A549 (cell line): Measurements from ENCODE around the gene COX19. TPM values are rescaled to one million over a fixed set of nuclear protein-coding genes. Genes with fewer than 3 reads are reported as not detected.
A peak's percentile ranks its signal among the peaks of the same experiment; 100 is the strongest.

Experiments used
- ATAC-seq, 2 experiments: fragments of 200-7000 bp in 1 of 2; fragments of >200 bp in 1 of 2; cut with Nextera tagmentation in 1 of 2; cut with Tn5 transposase in 1 of 2; 3 replicates each; pipeline versions ENCODE4 v1.8.0 to v1.9.1; 2018 to 2020; ENCODE audit warnings: mild to moderate bottlenecking in 1 of 2, moderate library complexity in 1 of 2
- CTCF ChIA-PET: fragments of 300-600 bp; sonication (Branson Sonifier 250); formaldehyde crosslinking; extraction: SDS; loops from one replicate; lab custom pipeline; 2021; ENCODE audit warnings: antibody characterized with exemption, inconsistent platforms; lab: Yijun Ruan, JAX
- POLR2A ChIA-PET: fragments of 350-600 bp; formaldehyde crosslinking; extraction: SDS; loops from one replicate; lab custom pipeline; 2021; ENCODE audit warnings: antibody characterized with exemption, inconsistent platforms; lab: Yijun Ruan, JAX
- DNase-seq, 2 experiments: peaks; one replicate each; pipeline versions ENCODE4 v3.0.0 to v3.0.0-alpha.2; 2011 to 2016; ENCODE audit warnings: low read depth in 1 of 2, low spot score in 1 of 2
- FAIRE-seq: peaks from 2 replicates; lab custom pipeline; 2011; peaks lifted over from hg19 to GRCh38; lab: Jason Lieb, UNC
- H3K27ac ChIP-seq, 2 experiments: fragments of >200 bp; sonication (Bioruptor Twin); formaldehyde crosslinking; 3 replicates each; pipeline ENCODE4 v1.5.1; 2016 to 2017
- H3K4me1 ChIP-seq: fragments of >200 bp; sonication (Bioruptor Twin); formaldehyde crosslinking; 3 replicates; pipeline ENCODE4 v1.6.1; 2016
- H3K4me2 ChIP-seq: fragments of >200 bp; sonication (Bioruptor Twin); formaldehyde crosslinking; 3 replicates; pipeline ENCODE4 v1.6.1; 2016
- H3K4me3 ChIP-seq: fragments of >200 bp; sonication (Bioruptor Twin); formaldehyde crosslinking; 3 replicates; pipeline ENCODE4 v1.5.1; 2016
- H3K9me3 ChIP-seq: fragments of >200 bp; sonication (Bioruptor Twin); formaldehyde crosslinking; 3 replicates; pipeline ENCODE4 v1.6.1; 2016
- CBX8 ChIP-seq: fragments of 200-600 bp; sonication (generic); IDR thresholded peaks from 2 replicates; pipeline ENCODE4 v1.6.1; 2016
- CHD4 ChIP-seq: fragments of 200-600 bp; sonication (generic); IDR thresholded peaks from 2 replicates; pipeline ENCODE4 v1.6.1; 2016; ENCODE audit warnings: antibody characterized with exemption, mild to moderate bottlenecking, borderline replicate concordance
- EP300 ChIP-seq, 2 experiments: fragments of >200 bp; sonication (Bioruptor Twin); formaldehyde crosslinking; IDR thresholded peaks; 2 replicates in 1 of 2; 3 replicates in 1 of 2; pipeline ENCODE4 v1.6.1; 2016 to 2017
- FOSB ChIP-seq: fragments of 250-450 bp; sonication (Bioruptor Pico); IDR thresholded peaks from 2 replicates; pipeline ENCODE4 v1.5.0; 2020; ENCODE audit warnings: mild to moderate bottlenecking, moderate library complexity
- FOSL2 ChIP-seq, 2 experiments: fragments of 450-650 bp in 1 of 2; fragments of >200 bp in 1 of 2; sonication (Bioruptor Twin) in 1 of 2; formaldehyde crosslinking; IDR thresholded peaks; 2 replicates each; pipeline versions ENCODE4 v1.5.0 to v1.6.1; 2016 to 2020; ENCODE audit warnings: mild to moderate bottlenecking in 1 of 2, moderate library complexity in 1 of 2
- HEYL ChIP-seq: fragments of 250-450 bp; sonication (Bioruptor Pico); IDR thresholded peaks from 2 replicates; pipeline ENCODE4 v1.8.0; 2021; ENCODE audit warnings: mild to moderate bottlenecking, moderate library complexity
- JUN ChIP-seq, 2 experiments: fragments of >200 bp; sonication (Bioruptor Twin); formaldehyde crosslinking; IDR thresholded peaks; 2 replicates in 1 of 2; 3 replicates in 1 of 2; pipeline ENCODE4 v1.6.1; 2016 to 2017
- JUNB ChIP-seq: fragments of >200 bp; sonication (Bioruptor Twin); formaldehyde crosslinking; IDR thresholded peaks from 2 replicates; pipeline ENCODE4 v1.6.1; 2016
- MAZ ChIP-seq: fragments of 150-350 bp; IDR thresholded peaks from 2 replicates; pipeline ENCODE4 v1.6.1; 2014; ENCODE audit warnings: antibody characterized with exemption, low read depth, low read length, borderline replicate concordance
- NFE2L2 ChIP-seq: fragments of 150-350 bp; conservative IDR thresholded peaks from 2 replicates; pipeline ENCODE4 v1.6.1; 2014; ENCODE audit warnings: low read length
- NPAS2 ChIP-seq: fragments of 250-450 bp; sonication (Bioruptor Pico); IDR thresholded peaks from 2 replicates; pipeline ENCODE4 v1.8.0; 2022; ENCODE audit warnings: mild to moderate bottlenecking, moderate library complexity, borderline replicate concordance
- RARB ChIP-seq: fragments of 250-450 bp; sonication (Bioruptor Pico); IDR thresholded peaks from 2 replicates; pipeline ENCODE4 v1.8.0; 2021; ENCODE audit warnings: mild to moderate bottlenecking, moderate library complexity
- RNF2 ChIP-seq: fragments of 200-600 bp; sonication (generic); IDR thresholded peaks from 2 replicates; pipeline ENCODE4 v1.6.1; 2016; ENCODE audit warnings: low read depth, mild to moderate bottlenecking, antibody characterized with exemption, moderate library complexity, borderline replicate concordance
- TFCP2L1 ChIP-seq: fragments of 250-450 bp; sonication (Bioruptor Pico); IDR thresholded peaks from 2 replicates; pipeline ENCODE4 v1.5.0; 2021; ENCODE audit warnings: mild to moderate bottlenecking
- ZSCAN20 ChIP-seq: fragments of 250-450 bp; sonication (Bioruptor Pico); IDR thresholded peaks from 2 replicates; pipeline ENCODE4 v1.8.0; 2022; ENCODE audit warnings: mild to moderate bottlenecking, moderate library complexity
- WGBS: methylation state at CpG from one replicate; pipeline ENCODE4 v1.1.6; 2017; ENCODE audit errors: missing lambda C conversion rate; 5-methylcytosine and 5-hydroxymethylcytosine counted together
- polyA plus RNA-seq, 4 experiments: library from polyadenylated mRNA; depleted of rRNA in 3 of 4; stranded (reverse); fragments of >200 nt; fragmentation: RNase III in 1 of 4; extraction: RNeasy Plus Mini Kit Qiagen cat#74134 plus additional on column Dnase treatment in 1 of 4; gene quantifications; 2 replicates in 3 of 4; 3 replicates in 1 of 4; pipeline ENCODE4 v1.2.3, GENCODE V29; 2011 to 2017
- TF ChIP-seq, protein P1 (sequence below): fragments of 450-650 bp; IDR thresholded peaks from 2 replicates; pipeline ENCODE4 v1.6.1; 2014; ENCODE audit warnings: antibody characterized with exemption
- TF ChIP-seq, protein P2 (sequence below): fragments of 150-350 bp; IDR thresholded peaks from 2 replicates; pipeline ENCODE4 v1.6.1; 2014; ENCODE audit warnings: low read depth, mild to moderate bottlenecking, low read length

The COX19 gene
- polyA plus RNA-seq, 2 of the 4 experiments (the other 2 are of a cell fraction): 6.2 to 7.6 TPM

DNA sequence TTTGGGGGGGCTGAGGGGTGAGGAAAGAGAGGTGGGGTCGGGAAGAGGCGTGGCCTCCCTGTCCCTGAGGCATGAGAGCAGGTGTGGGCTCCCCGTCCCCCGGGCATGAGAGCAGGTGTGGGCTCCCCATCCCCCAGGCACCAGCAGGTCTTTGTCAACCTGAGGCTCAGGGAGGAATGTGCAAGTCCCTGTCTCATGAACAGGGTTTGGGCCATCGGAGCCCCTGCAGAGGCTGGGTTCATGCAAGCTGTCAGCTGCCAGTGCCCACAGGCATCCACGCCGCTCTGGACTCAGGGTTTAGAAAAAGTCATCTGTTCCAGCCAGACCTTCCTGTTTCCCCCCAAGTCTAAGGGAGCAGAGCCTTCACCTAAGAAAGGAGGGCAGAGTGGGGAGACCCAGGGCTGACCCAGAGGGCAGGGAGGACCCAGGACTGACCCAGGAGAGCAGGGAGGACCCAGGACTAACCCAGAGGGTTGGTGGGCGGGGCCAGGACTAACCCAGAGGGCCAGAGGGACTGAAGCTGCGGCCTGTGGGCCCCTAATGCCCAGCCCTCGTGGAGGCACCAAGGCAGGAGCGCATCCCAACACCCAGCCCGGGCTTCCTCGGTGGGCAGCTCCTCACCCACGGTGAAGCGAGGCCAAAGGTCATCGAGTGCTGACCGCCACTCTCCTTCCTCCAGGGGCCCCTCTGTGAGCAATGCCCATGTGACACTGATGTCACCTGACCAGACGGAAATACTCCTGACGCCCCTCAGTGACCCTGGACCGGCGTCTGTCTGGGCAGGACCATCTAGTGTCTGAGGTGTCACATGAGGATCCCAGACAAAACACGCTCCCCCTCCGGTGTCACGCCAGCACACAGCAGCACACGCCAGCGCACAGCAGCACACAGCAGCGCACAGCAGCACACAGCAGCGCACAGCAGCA is 40.1 kb upstream of the COX19 start:
- Histone ChIP-seq H3K27ac (no peak overlapping the region), H3K9me3 (no peaks in the 10 kb centered on the region), H3K4me1 (no peaks in the 10 kb centered on the region), H3K4me2 (no peak overlapping the region), H3K4me3 (no peak overlapping the region)
- 85% methylated on average over 24 of the region's 28 CpGs for WGBS
- TF ChIP-seq RNF2: no peak
- no peak for TF ChIP-seq CHD4
- TF ChIP-seq, protein P1, sequence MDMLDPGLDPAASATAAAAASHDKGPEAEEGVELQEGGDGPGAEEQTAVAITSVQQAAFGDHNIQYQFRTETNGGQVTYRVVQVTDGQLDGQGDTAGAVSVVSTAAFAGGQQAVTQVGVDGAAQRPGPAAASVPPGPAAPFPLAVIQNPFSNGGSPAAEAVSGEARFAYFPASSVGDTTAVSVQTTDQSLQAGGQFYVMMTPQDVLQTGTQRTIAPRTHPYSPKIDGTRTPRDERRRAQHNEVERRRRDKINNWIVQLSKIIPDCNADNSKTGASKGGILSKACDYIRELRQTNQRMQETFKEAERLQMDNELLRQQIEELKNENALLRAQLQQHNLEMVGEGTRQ: 0 out of 2 replicates have a peak, but pooled peaks have one; percentile 34
- TF ChIP-seq EP300 (IDR thresholded peaks at IDR 0.05): no peak
- TF ChIP-seq FOSL2 (IDR thresholded peaks at IDR 0.05): no peak
- no peak for TF ChIP-seq FOSL2 (CRISPR knock-in tag; IDR thresholded peaks at IDR 0.05)
- TF ChIP-seq RARB (CRISPR knock-in tag): no peak
- no peak for DNase-seq
- ChIA-PET POLR2A (no interaction called here), CTCF (no interaction called here)
- no peak for FAIRE-seq
- ATAC-seq: no peak

DNA sequence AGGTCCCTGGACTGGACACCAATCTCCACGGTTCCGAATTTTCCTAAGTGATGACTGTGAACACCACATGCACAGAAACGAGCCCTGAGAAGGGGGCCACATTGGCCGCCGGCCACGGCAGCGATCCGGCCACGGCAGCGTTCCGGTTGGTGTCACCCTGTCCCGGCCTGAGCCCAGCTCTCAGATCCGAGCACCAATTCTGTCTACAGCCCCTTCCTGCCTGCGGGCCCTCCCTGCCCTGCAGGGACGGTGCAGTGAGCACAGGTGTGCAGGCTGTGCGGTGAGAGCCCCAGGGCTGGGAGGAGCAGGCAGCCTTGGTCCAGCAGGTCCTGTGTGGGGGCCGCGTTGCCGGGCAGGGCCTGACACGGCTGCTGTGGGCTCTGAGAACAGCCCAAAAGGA is 39.3 kb upstream of the COX19 start:
- ATAC-seq (no peak), DNase-seq (no peak), FAIRE-seq (no peak)
- ChIA-PET CTCF (interaction anchor here (1.3 to 3.5 kb wide), 2 partner anchors 22 to 28 kb away, joined by 4 to 27 read pairs; no protein-coding TSS in a partner anchor), POLR2A (no interaction called here)
- no peak overlapping the region for H3K27ac ChIP-seq
- H3K9me3 ChIP-seq: no peaks in the 10 kb centered on the region
- TF ChIP-seq CBX8 (no peak), ZSCAN20 (CRISPR knock-in tag) (no peak), EP300 (IDR thresholded peaks at IDR 0.05) (no peak)
- no peak overlapping the region for H3K4me3 ChIP-seq
- H3K4me2 ChIP-seq: no peak overlapping the region
- WGBS: 93% methylated on average over 15 of the region's 20 CpGs
- H3K4me1 ChIP-seq: no peaks in the 10 kb centered on the region

DNA sequence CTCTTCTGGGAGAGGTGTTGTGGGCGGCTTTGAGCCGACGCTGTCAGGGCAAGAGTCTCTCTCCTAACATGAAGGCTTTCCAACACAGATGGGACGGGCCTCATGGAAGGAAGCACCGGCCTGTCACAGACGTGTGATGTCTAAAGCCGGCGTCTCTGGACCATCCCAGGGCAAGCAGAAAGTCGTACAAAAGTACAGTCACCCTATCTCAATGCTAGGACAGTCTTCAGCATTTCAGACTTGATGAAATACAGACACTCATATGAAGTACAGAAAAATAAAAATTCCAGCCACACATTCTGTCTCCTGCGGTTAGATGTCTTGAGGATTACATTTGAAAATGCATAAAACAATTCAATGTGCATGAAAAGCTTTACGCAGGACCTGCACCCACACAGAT is 38.2 kb upstream of the COX19 start:
- no peak for FAIRE-seq
- no peak overlapping the region for H3K4me3 ChIP-seq
- no peaks in the 10 kb centered on the region for H3K4me1 ChIP-seq
- H3K4me2 ChIP-seq: no peak overlapping the region
- H3K27ac ChIP-seq: no peak overlapping the region
- ATAC-seq: no peak
- CTCF ChIA-PET: interaction anchor here (1.3 to 3.5 kb wide), 3 partner anchors 21 to 52 kb away, joined by 4 to 27 read pairs (median 6); no protein-coding TSS in a partner anchor
- no peak for DNase-seq
- WGBS: 85% methylated on average over 11 of the region's 11 CpGs
- no peaks in the 10 kb centered on the region for H3K9me3 ChIP-seq
- no peak for TF ChIP-seq JUN (IDR thresholded peaks at IDR 0.05)
- TF ChIP-seq NFE2L2: no peak
- TF ChIP-seq, protein P2, sequence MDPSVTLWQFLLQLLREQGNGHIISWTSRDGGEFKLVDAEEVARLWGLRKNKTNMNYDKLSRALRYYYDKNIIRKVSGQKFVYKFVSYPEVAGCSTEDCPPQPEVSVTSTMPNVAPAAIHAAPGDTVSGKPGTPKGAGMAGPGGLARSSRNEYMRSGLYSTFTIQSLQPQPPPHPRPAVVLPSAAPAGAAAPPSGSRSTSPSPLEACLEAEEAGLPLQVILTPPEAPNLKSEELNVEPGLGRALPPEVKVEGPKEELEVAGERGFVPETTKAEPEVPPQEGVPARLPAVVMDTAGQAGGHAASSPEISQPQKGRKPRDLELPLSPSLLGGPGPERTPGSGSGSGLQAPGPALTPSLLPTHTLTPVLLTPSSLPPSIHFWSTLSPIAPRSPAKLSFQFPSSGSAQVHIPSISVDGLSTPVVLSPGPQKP: no peak
- no peak for TF ChIP-seq ZSCAN20 (CRISPR knock-in tag)
- no peak for TF ChIP-seq RNF2
- TF ChIP-seq MAZ: no peak
- TF ChIP-seq HEYL (CRISPR knock-in tag): no peak
- TF ChIP-seq CBX8: no peak
- no peak for TF ChIP-seq TFCP2L1
- no peak for TF ChIP-seq FOSB (CRISPR knock-in tag)
- TF ChIP-seq JUNB: no peak
- POLR2A ChIA-PET: no interaction called here

DNA sequence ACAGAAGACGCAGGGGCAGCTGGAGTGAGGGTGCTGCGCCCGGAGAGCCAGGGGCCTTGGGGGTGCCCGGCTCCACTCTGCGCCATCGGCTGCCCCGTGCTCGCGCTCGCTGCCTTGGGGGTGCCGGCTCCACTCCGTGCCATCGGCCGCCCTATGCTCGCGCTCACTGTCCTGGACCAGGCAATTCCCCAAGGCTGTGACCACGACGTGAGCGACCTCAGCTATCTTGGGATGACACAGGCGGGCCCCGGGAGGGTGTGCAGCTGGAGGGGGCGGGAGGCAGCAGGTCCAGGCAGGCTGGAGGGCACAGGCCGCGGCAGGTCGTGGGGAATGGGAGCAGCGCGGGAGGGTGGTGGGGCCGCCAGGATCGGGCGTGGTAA is 37.4 kb upstream of the COX19 start:
- no peak overlapping the region for H3K4me2 ChIP-seq
- no peaks in the 10 kb centered on the region for H3K4me1 ChIP-seq
- CTCF ChIA-PET: interaction anchor here (0.8 to 3.5 kb wide), 5 partner anchors 20 to 73 kb away, joined by 3 to 27 read pairs (median 6); no protein-coding TSS in a partner anchor
- no peaks in the 10 kb centered on the region for H3K9me3 ChIP-seq
- 94% methylated on average over 22 of the region's 30 CpGs for WGBS
- ATAC-seq (no peak; a peak in 1 of 6 replicates), DNase-seq (no peak), FAIRE-seq (no peak)
- TF ChIP-seq NPAS2 (CRISPR knock-in tag): no peak
- no peak for TF ChIP-seq HEYL (CRISPR knock-in tag)
- no peak overlapping the region for H3K27ac ChIP-seq
- no peak overlapping the region for H3K4me3 ChIP-seq
- POLR2A ChIA-PET: no interaction called here
